GM19025 (cell line): ENCODE measurements around the gene LAPTM4A.
"Not testable (repeated sequence)": the region's sequence is repeated elsewhere in the genome, so short reads cannot be mapped to it uniquely, and the experiment has no call there.

Experiments
- ATAC-seq: cut with Tn5 transposase; IDR thresholded peaks from one replicate; pipeline ENCODE4 v1.9.1; 2021; ENCODE audit warnings: mild to moderate bottlenecking, low read depth, moderate library complexity; ENCODE audit not compliant: unreplicated experiment

The LAPTM4A gene

DNA sequence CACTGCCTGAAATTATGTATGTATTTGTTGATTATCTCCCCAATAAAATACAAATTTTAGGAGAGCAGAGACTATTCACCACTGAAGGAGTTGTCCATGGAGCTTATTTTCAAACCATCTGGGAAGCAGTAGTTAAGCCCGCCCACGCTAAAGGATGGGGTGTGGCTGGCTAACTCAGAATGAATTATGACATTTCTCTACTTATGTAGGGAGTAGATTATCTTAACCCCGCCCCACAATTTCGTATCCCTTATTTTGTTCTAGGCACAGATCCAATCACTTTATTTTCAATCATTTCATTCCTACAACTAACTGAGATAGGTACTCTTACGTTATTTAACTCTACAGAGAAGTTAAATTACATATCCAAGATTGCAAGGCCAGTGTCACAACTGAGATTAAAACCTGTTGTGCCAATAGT, 1.4 kb upstream of the LAPTM4A start:
- ATAC-seq: no peak

DNA sequence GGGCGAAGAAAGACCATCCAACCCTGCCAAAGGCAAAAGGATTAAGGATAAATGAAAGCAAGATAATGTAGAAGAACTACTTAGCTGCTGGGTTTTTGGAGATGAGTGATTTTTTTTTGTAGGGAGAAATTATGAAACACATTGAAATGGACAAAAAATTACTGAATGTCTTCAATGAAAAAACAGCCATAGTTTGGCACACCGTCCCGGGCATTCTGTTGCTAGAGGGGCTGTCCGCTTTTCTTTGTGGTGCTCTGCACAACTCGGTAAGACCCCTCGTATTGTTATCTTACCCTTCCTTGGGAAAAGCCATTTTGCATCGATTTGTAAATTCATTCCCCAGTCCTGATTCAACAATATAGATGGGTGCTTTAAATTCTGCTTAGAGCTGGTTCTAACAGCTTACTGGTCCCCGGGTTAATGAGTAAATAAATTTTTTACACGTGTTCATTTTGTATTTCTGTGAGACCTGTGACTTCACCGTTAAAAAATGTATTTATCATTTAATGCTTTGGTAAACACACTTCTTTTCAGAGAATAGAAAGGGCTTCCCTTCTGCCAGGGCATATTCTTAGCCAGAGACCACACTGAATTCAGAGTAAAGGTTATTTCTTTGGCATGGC, 912 bp upstream of the LAPTM4A start:
- no peak for ATAC-seq

DNA sequence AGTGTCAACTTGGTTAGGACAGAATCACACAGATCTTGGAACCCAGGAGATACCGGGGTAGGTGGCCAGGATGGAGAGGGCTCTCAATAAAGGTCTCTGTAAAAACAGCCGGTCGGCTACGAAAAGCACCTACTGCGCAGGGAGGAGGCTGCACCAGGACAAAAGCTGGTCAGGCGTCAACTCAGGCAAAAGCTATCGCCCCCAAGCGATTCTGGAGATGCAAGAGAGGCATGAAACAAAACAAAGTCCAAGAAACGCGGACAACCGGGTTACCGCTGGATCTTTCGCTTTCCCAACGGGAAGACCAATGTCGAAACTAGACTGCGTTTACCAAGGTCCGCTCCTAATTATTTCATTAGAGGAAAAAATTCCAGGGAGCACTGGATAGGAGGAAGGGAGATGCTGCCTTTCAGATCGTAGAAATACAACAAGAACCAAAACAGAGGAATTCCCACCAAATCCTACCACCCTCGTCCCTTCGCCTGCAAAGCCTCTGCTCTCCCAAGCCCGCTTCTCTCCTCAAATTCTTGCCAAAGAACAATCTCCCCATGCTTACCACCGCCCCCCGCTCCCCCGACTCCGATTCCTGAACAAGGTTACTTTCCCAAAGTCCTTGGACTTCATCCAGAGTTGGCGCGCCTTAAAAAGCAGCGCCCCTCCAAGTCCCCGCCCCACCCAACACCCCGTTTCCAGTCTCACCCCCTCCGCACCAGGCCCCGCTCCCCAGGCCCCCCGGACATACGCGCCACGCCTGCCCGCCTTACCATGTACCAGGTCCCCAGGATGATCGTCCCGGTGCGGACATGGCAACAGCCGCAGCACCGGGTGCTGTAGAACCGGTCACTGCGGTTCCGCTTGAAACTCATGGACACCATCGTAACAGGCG, 539 bp downstream of the LAPTM4A start:
- ATAC-seq: peak; percentile 18

DNA sequence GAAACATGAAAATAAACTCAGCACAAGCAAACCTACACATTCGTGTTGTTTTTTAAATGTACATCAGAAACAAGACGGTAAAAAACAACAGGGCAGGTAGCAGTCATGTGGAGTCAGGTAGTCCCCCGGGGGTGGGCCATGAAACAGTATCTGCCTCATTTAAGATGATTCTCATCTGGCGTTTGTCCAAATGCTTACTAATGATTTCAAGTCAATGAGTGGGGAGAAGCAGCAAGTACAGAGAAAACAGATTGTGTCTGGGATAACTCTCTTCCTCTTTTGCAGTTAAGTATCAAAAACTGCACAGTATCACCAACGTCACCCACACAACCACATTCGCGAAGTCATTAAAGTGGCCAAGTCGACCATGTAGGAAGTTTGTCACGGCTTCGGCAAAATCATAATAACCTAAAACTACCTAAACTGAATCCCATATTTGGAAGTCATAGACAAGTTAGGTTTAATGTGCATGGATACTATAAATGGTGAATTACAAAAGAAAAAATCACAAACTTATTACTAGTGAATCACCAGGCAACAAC, 1.3 kb downstream of the LAPTM4A start:
- ATAC-seq: no peak

DNA sequence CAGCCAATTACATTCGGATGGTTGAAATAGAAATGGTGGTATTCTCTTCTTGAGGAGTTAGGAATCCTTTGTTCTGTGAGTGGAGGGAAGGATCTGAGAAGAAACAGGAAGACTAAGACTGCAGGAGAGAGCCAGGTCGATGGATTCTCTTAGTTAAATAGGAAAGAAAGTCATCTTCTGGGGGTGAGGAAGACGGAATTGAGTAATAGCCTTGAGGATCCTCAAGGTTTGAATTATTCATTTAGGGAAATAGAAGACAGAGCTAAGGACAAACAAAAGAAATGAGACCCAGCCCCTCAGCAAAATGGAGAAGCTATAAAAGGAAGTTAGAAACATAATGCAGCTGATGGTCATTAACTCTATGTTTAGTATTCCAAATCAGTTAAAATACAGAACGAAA, 1.8 kb downstream of the LAPTM4A start:
- no peak for ATAC-seq

DNA sequence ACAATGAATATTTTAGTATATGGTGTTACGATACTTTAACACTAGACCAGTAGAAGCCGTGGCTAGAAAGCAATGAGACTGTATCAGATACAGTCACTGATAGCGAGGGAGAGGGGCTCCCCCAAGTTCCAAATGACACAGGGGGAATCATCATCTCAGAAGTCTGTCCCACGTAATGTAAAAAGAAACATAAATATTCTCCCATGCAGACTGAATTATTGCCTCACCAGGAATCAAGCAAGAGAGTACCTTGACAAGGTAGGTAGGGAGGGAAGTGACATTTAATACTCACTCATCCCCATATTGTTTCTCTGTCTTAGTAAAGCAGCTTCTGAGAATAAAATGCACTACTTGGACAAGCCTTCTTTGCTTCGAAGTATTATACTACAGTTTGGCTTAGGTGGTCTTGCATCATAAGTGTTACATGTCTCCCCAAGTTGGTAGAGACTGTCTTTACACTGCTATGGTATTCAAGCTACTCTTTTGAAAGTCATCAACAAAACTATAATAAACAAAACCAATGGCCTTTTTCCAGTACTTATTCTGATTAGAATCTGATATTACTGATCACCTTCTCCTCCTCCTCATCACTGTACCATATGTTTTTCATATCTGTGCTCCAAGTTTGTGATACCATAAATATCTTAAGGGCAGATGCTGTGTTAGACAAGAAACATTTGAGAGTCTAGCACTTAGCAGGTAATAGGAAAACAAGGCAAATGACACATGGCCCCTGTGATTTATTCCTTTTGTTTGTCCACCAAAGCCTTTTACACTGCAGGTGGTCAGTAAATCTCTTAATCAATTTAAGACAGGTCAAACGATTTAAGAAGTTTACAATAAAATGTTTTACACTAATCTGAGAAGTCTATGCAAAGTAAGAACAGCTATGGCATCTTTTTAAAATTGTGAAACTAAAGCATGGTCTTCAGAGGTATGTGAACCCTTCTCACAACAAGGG, 2.7 kb downstream of the LAPTM4A start:
- ATAC-seq: no peak

DNA sequence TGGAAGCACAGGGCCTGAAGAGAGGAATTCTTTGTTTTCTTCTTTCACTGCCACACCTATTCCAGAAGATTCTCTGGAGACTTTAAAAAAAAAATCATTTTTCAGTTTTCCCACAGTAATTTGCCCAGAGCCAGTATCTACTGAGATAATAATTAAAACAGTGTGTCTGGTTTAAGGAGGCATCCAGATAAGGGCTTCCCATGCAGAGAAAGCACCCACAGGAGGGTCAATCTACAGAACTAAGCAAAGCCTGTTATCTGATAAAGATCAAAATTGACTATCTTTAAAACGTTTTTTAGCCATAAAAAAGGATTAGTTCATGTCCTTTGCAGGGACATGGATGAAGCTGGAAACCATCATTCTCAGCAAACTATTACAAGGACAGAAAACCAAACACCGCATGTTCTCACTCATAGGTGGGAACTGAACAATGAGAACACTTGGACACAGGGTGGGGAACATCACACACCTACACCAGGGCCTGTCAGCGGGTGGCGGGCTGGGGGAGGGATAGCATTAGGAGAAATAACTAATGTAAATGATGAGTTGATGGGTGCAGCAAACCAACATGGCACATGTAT, 5.6 kb downstream of the LAPTM4A start:
- ATAC-seq: not testable (repeated sequence)

DNA sequence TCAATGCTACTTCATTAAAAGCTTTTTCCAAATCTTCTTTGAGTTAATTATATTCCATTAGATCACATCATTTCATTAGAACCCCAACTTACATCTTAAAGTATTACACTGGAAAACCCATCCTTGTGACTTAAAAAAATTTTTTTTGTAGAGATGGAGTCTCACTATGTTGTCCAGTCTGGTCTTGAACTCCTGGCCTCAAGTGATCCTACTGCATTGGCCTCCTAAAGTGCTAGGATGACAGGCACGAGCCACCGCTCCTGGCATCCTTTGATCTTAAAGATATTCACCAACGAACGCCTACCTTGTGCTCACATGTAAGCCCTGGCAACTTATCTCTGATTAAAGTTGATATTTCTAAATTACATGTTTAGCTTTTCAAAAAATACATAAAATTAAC, 6.7 kb downstream of the LAPTM4A start:
- no peak for ATAC-seq

DNA sequence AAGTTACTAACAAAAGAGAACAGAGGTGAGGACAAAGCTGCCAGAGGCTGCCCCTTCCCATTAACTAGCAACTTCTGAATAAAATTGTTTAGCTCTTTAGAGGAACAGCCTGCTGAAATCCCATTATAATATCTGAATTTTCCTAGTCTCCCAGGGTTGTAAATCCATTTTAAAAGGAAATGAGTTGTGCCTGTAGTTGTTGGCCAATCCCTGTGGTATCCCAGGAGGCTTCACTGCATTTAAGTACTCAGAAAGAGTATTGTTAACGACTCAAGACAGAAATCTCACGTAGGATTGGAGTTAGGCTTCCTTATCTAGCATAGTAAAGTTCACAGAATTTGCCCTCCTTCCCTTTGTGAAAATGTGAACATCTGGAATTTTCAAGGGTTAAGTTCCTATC, 8.9 kb downstream of the LAPTM4A start:
- ATAC-seq: no peak

DNA sequence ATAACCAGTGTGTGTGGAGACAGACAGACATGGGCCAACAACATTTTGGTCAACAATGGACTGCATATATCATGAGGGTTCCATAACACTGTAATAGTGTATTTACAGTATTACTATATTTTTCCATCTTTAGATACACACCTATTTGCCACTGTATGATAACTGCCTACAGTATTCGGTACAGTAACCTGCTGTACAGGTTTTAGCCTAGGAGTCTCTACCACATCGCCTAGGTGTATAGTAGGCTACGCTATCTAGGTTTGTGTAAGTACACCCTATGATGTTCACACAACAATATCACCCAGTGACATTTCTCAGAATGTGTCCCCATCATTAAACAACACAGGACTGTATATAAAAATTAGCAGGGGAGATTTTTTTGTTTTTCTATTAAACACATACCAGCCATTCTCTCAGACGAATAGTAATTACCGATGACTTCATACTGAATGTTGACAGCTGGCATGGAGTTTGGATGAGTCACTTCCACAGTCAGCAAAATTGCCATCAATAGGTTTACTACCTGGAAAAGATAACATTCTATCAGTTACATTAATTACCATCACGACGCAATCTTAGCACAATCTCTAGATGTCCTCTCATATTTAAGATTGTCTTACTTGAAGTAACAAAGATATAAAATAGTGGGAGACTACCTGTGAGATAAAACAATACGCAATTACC, 10.8 kb downstream of the LAPTM4A start:
- ATAC-seq: no peak

DNA sequence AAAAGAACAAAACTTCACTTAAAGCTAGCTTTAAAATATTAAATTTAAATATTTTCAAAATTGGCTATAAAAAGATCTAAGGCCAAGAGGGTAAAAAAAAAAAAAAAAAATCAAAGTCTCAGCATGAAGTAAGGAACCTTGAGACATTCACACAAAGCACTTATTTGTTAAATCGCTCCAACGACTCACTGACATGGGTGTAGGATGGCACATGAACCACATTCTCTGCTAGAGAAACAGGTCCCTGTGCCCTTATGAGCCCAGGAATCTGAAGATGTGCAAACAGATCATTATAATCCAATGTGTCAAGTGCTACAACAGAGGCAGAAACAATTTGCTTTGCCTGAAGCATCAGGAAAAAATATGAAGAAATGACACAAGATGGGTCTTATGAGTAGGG, 13.8 kb downstream of the LAPTM4A start:
- ATAC-seq: no peak

DNA sequence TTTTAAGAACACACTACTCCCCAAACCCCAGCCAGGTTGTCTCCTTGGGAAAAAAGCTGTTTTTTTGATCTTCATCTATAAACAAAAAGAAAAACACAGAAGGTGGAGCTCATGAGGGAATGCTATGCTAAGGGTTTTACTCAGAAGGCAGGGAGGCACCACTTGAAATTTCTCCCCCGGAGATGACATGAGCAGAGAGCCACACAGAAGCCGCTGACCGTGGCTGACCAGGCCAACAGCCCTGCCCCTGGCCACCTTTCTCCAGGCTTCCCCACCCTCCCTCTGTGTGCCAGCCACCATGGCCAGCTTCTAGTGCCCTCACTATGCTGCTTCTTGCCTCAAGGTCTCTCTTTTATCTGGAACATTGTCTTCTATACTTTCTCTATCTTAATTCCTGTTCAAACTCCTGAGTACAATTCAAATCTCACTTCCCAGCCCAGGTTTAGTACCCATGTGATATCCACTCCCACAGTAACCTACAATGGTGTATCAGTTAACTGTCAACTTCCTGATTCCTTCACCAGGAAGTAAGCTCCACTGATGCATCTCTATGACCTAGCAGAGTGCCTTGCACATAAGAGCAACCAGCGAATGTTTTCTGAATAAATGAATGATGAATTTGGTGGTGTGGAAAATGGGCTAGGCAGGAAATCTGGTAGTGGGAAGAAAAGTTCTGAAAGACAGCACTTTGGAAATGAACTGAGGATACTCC, 15.3 kb downstream of the LAPTM4A start:
- no peak for ATAC-seq

DNA sequence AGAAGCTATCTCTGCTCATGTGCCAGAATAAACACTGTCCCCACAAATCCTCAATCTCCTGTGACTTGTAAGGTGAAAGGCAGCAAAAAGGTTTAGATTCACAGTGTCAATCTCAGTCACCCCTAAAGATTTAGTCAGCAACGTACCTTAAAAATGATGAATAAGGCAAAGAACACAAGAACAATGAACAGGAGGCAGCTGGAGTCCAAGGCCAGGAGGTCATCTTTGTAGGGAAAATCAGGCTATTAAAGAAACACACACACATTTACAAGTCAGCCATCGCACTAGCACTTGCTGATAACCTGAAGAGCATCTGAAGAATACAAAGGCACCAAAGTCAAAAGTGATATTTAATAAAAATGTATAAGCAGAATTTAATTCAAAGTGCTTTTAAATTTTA, 16.6 kb downstream of the LAPTM4A start:
- no peak for ATAC-seq

DNA sequence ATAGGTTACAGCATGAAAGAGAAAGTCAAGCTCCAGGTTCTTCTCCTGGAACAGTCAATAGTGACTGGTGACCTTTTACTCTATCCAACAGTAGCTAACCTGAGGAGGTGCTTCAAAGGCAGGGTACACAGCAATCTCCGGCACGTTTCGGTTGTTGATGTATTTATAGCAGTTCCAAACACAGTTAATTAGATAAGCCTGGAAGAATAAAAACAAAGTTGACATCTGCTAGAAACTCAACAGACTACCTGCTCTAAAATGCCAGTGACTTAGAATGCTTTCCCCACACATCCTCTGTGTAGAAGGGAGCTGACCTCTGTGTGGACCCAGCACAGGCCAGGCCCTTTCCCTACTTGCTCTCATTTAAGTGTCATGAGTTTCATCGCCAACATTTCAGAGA, 17.2 kb downstream of the LAPTM4A start:
- ATAC-seq: no peak

DNA sequence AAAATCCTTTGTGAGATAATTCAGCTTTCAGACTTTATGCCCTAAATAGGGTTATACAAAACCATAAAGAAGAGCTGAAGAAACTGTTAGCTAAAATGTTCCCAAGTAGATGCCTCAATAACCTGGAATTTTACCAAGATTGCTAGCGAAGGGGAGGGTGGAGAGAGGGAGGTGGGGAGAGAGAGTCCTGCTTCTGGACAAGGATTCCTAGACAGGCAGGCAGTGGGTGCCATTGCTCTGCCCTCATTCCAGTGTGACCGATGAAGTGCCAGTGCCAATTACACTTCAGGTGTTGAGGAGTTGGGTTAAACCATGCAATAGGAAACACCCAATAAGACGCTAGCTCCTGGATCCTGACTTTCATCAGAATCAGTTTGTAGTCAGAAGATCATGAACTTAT, 18.1 kb downstream of the LAPTM4A start:
- ATAC-seq: no peak

DNA sequence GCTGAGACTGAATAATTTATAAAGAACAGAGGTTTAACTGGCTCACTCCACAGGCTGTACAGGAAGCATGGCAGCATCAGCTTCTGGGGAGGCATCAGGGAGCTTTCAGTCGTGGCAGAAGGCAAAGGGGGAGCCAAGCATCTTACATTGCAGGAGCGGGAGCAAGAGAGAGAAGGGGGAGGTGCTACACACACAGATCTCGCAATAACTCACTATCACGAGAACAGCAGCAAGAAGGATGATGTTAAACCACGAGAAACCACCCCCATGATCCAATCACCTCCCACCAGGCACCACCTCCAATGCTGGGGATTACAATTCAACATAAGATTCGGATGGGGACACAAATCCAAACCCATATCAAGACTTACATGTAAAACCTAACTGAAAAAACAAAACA, 21.2 kb downstream of the LAPTM4A start:
- ATAC-seq: no peak

DNA sequence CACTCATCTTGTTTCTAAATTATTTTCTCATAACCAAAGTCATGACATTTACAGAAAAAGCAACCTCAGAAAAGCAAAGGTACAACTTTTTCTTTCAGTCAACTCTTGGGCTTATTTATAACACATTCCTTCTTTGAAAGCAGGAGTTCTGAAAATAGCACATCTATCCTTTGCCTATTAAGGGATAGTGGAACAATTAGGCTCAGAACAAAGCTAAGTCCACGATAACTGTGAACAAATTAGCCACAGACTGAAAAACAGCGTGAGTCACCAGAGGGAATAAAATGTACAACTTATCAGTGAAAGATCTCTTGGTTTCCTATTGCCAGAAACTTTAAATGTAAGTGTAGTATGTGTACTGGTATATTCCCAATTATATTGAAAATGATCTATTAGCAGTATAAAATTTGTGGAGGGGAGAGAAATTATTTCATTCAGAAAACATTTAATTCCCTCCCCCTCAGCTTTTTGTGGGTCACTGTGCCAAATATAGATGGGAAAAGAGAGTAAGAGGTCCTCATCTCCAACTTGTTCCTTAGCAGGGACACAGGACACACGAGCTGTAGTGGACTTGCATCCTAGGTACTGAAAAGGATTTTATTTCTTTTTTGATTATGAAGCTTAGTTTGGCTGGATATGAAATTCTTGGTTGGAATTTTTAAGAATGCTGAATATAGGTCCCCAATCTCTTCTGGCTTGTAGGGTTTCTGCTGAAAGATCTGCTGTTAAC, 23.6 kb downstream of the LAPTM4A start:
- ATAC-seq: no peak

DNA sequence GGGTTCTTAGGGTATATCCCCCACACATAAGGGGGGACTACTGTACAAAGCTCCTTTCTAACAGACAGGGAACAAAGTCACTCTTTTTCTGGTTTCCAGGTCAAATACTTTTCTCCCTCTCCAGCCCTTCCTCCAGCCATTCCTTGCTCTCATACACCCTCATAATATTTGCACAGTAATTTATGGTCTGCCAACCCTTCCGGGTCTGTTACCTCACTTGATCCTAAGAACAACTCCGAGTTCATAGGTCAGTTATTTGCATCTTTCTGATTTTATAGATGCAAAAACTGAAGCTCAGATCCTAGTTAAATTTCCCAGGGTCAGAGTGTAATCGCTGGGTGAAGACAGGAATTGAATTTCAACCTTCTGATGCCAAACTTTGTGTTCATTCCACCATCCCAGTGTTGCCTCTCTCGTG, 24.2 kb downstream of the LAPTM4A start:
- ATAC-seq: no peak
